HG03025 (cell line): ENCODE measurements around the gene TPI1.
"Not testable (repeated sequence)": the region's sequence is repeated elsewhere in the genome, so short reads cannot be mapped to it uniquely, and the experiment has no call there.

Source experiments
- ATAC-seq: cut with Tn5 transposase; IDR thresholded peaks from one replicate; pipeline ENCODE4 v1.9.1; 2021; ENCODE audit warnings: mild to moderate bottlenecking, moderate library complexity; ENCODE audit not compliant: unreplicated experiment, low FRiP score

TPI1 gene

DNA sequence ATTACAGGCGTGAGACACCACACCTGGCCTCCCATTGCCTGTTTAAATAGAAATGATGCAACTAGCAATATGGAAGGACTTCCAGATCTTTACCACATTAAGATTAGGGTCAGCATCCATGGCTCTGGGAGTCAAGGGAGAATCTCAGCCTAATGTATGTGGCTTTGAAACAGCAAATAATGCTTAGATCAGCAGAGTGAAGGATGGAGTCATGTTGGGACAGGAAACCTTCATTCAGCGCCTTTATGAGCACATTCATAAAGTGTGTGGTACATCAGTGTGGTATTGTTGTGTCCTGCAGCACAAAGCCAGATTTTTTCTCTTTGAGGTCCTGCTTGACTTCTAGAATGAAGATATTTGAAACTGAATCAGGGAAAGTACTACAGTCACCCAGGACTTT is 21.0 kb downstream of the TPI1 start:
- ATAC-seq = no peak

DNA sequence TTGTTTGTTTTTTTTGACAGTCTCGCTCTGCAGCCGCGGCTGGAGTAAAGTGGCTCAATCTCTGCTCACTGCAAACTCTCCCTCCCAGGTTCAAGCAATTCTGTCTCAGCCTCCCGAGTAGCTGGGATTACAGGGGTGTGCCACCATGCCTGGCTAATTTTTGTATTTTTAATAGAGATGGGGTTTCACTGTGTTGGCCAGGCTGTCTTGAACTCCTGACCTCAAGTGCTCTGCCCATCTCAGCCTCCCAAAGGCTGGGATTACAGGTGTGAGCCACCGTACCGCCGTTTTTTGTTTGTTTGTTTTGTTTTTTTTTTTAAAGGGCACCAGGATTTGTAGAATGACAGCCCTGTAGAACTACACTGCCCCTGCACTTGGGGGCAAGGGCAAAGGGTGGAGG is 21.5 kb downstream of the TPI1 start:
- ATAC-seq = not testable (repeated sequence)

DNA sequence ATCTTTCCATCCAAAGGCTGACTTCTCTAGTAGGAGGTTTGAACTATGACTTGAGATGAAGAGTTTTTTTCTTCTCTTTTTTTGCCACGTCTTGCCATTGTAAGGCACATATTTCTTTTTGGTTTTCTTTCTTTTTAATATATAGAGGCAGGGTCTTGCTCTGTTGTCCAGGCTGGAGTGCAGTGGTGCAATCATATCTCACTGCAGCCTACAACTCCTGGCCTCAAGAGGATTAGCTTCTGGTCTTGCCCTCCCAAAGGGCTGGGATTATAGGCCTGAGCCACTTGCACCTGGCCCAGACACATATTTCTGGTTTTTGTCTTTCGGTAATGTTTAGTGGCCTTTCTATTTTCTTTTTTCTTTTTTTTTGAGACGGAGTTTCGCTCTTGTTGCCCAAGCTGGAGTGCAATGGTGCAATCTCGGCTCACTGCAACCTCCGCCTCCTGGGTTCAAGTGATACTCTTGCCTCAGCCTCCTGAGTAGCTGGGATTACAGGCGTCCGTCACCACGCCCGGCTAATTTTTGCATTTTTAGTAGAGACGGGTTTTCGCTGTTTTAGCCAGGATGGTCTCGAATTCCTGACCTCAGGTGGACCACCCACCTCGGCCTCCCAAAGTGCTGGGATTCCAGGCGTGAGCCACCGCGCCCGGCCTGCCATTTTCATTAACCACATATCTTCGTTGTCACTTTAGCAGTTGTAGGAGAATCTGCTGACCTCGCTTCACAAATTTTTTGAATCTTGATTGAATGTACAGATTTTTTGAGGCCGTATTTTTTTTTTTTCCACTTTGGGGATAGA is 22.6 kb downstream of the TPI1 start:
- ATAC-seq = not testable (repeated sequence)

DNA sequence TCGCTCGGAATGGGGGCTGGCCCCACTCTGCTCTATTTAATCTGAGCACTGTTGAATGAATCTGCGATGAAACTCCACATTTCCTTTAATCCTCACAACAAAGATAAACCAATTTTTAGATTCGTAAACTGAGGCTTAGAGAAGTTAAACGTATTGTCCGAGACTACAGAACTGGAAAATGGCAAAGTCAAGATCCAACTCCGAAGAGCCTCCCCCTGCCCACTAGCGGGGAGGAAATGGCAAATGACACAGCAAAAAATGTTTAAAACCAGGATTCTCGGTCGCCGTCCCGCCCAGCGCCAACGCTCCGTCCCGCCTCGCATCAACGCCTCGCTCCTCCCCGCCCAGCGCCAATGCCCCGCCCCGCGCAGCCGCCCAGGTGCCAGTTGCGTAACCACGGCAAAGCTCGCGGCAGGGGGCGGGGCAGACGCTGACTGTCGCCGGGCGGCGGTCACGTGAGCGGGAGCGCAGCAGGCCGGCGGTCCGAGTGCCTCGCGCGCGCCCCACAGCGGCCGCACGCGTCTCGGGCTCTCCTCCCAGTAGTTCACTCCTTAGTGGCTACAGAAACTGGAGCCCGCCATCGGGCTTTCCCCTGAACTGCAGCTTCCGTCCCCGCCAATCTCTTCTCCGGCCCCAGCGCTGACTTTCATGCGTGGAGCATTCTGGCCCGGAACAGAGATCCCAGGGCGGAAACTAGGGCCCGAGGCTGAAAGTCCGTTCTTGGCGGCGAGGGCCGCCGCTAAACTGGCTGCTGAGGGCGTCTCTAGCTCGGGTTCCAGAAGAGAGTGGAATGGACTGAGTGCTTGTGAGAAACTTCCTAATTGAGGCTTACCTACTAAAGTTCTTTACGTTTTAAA is 23.7 kb downstream of the TPI1 start:
- peak; percentile 88 for ATAC-seq

DNA sequence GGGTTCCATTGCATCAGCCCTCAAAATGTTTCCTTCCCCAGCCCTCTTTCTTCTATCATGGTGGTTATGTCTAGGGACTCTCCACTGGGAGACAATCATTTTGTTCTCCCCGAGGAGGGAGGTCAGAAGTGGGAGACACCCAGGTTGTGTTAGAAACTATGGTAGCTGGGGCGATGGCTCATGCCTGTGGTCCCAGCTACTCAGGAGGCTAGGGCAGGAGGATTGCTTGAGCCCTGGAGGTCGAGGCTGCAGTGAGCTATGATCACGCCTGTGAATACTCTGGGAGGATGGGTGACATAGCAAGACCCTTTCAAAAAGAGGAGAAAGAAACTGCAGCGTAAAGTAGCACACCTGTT is 24.3 kb downstream of the TPI1 start:
- ATAC-seq = no peak

DNA sequence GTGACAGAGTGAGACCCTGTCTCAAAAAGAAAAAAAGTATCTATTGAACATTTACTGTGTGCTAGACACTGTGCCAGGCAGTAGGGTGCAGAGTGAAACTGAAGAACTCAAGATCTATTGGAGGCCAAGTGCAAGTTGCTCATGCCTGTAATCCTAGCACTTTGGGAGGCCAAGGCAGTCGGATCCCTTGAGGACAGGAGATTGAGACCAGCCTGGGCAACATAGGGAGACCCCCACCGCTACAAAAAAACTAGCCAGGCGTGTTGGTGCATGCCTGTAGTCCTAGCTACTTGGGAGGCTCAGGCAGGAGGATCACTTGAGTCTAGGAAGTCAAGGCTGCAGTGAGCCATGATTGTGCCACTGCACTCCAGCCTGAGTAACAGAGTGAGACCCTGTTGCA is 25.4 kb downstream of the TPI1 start:
- ATAC-seq = not testable (repeated sequence)

DNA sequence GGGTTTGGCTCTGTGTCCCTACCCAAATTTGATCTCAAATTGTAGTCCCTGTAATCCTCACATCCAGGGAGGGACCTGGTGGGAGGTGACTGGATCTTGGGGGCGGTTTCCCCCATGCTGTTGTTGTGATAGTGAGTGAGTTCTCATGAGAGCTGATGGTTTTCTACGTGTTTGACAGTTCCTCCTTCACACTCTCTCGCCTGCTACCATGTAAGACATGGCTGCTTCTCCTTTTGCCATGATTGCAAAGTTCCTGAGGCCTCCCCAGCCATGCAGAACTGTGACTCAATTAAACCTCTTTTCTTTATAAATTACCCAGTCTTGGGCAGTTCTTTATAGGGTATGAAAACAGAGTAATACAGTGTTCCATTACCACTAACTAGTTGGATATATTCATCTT is 27.0 kb downstream of the TPI1 start:
- ATAC-seq = no peak

DNA sequence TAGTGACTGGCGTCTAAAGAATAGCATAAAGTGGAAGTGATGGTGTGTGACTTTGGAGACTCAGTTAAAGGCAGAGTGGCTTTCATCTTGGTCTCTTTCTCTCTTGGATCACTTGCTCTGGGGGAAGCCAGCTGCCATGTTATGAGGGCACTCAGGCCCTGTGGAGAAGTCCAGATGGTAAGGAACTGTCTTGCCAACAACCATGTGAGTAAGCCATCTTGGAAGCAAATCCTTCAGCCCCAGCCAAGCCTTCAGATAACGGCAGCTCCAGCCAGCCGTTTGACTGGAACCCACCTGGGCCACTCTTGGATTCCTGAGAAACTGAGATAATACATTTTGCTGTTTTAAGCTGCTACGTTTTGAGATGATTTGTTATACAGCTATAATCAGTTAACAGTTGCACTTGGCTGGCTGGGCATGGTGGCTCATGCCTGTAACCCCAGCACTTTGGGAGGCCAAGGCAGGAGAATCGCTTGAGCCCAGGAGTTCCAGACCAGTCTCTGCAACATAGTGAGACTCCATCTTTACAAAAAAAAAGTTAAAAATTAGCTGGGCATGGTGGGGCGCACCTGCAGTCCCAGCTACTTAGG is 29.6 kb downstream of the TPI1 start:
- no peak for ATAC-seq

DNA sequence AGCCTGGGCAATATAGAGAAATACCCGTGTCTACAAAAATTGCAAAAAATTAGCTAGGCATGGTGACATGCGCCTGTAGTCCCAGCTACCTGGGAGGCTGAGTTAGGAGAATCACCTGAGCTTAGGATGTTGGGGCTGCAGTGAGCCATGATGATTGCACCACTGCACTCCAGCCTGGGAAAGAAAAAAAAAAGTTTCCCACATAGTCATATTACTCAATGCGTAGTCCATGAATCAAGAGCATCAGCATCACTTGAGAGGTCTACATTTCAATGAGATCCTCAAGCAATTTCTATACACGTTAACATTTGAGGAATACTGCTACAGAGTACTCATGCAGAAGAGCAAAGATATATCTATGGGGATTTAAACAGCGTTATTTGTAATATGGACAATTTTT is 32.1 kb downstream of the TPI1 start:
- ATAC-seq = no peak

DNA sequence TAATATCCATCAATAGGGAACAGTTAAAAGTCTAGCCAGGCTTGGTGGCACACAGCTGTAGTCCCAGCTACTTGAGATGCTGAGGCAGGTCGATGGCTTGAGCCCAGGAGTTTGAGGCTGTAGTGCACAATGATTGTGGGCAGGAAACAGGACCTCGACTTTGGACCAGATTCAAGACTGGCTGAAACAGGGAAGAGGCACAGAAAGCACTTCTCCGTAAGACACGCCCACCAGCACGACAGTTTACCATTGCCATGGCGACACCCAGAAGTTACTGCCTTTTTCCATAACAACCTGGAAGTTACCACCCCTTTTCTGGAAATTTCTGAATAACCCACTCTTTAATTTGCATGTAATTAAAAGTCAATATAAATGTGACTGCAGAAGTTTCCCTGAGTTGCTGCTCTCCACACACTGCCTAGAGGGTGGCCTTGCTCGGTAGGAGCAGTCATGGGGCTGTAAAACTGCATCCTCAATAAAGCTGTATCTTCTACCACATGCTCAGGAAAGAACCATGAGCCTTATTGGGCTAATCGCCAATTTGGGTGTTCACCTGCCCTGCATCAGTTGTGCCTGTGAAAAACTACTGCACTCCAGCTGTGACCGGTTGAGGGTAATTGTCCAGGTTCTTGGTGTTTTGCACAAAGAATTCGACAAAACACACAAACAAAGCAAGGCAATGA is 32.6 kb downstream of the TPI1 start:
- no peak for ATAC-seq

DNA sequence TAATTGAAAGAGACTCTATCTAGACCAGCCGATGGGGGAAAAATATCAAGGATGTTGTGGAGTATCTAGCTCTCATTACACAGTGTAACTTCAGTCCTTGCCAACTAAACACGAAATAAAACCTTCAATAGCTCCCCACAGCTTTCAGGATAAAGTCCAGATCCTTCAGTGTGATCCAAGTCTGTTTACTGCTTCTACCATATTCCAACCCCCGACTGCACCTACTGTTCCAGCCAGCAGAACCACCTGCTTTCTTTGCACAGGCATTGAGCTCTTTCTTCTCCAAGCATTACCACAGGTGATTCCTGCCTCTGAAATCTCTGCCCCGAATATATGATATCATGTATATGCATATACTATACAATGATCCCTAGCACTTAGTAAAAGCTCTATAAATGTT is 35.1 kb downstream of the TPI1 start:
- ATAC-seq = no peak

DNA sequence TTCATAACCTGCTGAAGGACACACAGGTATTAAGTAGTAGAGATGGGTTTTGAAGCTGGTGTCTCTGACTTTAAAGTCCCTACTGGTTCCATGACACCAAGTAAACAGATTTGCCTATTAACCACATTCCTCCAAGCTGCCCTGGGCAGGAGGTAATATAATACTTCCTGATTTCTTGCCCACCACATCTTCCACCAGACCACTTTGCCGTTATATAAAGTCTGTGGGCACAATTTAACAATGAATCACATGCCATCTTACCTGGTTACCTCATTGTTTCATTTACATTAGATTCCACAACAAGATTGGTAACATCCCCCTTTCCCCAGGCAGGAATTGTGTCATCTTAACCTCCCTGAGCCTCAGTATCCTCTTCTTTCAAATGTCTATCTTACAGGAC is 36.4 kb downstream of the TPI1 start:
- no peak for ATAC-seq

DNA sequence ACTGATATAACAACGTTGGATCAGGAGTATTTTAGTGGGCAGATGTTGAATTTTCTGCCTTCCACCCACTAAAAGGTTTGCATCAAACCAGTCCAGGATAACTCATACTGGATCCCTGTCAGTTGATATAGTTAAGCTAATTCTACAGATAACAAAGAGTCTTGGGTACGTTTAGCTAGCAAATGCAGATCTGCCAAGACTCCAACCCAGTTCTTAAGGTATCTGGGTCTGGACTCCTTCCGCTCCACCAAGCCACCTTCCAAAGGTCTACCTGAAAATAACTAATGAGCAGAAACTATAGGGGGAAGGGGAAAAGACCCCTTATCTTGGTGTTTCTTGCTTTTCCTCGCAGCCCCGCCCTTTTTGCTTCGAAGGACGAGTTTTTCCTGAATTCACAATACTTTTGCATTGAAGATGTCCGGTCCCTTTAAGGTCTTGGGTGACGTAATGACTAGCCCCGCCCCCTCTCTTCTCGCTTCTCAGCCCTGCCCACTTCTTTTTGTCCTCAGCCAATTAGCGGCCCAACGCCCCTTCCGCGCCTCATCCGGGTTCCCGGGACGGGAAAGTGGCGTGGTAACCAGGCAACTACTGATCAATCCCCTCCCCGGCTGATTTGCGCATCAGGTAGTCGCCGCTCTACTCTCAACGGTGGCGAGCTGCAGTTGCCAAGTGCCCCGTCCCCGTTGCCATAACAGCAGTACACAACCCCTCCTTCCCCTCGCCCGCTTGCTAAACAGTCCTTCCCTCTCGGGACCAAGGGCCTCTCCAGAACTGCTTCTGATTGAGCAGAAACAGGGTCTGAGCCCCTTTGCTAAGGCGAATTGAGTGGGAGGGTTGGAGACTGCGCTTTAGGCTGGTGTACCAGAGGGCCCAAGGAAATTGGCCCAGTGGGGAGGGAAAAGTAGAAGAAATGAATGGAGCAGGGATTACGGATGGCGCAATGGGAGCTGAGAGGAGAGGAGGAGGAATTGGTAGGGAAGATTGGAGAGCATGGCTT is 37.2 kb downstream of the TPI1 start, which contains the start of gene LRRC23:
LRRC23 (plus strand) TSS at position 543 of the 997 bp plus-strand sequence. CDS start 812 bp downstream, outside the sequence.
- ATAC-seq = peak; percentile 86

DNA sequence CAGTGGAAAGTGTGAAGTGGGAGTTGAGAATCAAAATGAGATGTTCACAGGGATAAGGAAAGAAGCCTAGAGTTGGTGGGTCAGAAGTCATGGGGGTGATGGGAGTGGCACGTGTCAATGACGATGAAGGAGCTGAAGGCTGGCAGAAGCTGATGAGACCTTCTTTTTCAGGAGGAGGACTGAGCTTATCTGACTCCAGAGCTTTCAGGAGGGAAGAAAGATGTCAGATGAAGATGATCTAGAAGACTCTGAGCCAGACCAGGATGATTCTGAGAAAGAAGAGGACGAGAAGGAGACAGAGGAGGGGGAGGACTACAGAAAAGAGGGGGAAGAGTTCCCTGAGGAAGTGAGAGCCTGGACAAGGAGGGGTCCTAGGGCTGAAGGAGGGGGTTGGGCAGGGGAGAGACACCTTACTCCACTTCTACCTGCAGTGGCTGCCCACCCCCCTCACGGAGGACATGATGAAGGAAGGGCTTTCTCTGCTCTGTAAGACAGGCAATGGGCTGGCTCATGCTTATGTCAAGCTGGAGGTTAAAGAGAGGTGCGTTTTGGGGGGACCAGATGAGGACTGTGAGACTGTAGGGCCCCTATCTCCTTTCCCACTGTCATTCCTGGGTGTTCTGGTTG is 38.2 kb downstream of the TPI1 start:
- no peak for ATAC-seq

DNA sequence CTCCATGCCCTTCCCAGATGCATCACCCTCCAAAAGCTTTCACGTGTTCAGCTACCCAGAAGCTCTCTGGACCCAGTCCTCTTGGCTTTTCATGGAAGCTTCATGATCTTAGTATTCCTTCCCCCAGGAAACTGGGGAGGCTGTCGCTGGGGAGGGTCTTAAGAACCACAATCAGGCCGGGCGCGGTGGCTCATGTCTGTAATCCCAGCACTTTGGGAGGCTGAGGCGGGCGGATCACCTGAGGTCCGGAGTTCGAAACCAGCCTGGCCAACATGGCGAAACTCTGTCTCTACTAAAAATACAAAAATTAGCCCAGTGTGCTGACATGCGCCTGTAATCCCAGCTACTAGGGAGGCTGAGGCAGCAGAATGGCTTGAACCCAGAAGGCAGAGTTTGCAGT is 40.8 kb downstream of the TPI1 start:
- ATAC-seq = not testable (repeated sequence)

DNA sequence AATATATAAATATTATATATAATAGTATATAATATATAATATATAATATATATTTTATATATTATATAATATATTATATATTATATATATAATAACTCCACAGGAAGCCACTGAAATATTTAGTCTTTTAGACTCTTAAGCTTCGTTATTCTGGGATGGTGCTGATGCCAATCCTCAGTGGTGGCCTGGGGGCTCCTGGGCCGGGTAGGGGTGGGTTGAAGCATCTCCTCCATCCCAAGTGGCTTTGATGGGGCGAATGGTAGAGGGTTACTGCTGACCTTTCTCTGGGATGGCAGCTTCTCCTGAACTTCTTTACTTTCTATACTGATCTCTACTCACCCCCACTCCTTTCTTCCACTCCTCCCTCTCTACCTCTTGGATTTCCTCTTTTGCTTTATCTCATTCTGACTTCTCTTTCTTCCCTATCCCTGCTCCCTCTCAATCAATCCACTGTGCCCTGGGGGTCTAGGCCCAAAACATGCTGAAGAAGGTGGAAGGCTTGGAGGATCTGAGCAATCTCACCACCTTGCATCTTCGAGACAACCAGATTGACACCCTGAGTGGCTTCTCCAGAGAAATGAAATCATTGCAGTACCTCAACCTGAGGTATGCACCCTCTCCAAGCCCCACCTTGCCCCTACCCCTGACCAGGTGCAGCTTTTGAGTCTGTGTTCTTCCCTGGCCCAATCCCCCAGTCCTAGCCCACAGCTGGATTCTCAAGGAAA is 42.3 kb downstream of the TPI1 start:
- ATAC-seq = no peak

DNA sequence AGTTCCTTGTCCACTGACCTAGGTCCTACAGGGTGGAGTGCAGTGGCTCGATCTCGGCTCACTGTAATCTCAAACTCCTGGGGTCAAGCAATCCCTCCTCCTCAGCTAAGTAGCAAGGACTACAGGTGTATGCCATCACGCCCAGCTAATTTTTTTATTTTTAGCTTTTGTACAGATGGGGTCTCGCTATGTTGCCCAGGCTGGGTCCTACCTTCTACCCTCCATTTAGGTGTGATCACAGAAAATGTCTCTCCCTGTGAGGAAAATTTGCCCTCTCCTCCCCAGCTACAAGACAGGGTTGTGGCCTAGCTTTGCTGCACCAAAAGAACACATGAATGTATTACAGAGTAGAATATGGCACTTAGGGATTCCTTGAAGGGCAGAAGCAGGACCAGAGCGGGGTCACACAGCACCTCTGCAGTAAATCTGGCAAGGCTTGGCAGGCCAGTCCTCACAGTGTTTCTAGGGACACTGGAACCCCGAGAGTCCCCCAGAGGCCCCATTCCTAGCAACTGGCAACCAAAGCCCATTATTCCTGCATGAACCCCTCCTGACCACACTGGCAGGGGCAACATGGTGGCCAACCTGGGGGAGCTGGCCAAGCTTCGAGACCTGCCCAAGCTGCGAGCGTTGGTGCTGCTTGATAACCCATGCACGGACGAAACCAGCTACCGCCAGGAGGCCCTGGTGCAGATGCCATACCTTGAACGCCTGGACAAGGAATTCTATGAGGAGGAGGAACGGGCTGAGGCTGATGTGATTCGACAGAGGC is 45.0 kb downstream of the TPI1 start:
- no peak for ATAC-seq
